H9 (cell line): ENCODE data around the gene PCDH9. TPM values are rescaled to one million over a fixed set of nuclear protein-coding genes. Genes with fewer than 3 reads are reported as not detected.

Source experiments
- DNase-seq: peaks from one replicate; pipeline ENCODE4 v3.0.0-alpha.2; 2017
- H2AFZ ChIP-seq: one replicate; pipeline ENCODE4 v1.6.1; 2013; ENCODE audit warnings: mild to moderate bottlenecking, low read length, control low read depth, moderate library complexity
- H2AK5ac ChIP-seq: 2 replicates; pipeline ENCODE4 v1.6.1; 2013; ENCODE audit warnings: low read length, control low read depth, mixed read lengths; ENCODE audit not compliant: insufficient read length
- H2BK120ac ChIP-seq: one replicate; pipeline ENCODE4 v1.6.1; 2013; ENCODE audit warnings: low read depth, mild to moderate bottlenecking, low read length, control low read depth, inconsistent platforms; ENCODE audit not compliant: poor library complexity, severe bottlenecking
- H2BK12ac ChIP-seq: 2 replicates; pipeline ENCODE4 v1.6.1; 2013; ENCODE audit warnings: low read length, control low read depth, mixed read lengths, low read depth; ENCODE audit not compliant: insufficient read length
- H2BK15ac ChIP-seq: 2 replicates; pipeline ENCODE4 v1.6.1; 2013; ENCODE audit warnings: low read depth, low read length, control low read depth
- H2BK20ac ChIP-seq: one replicate; pipeline ENCODE4 v1.6.1; 2013; ENCODE audit warnings: low read depth, mild to moderate bottlenecking, low read length, control low read depth, inconsistent platforms; ENCODE audit not compliant: poor library complexity, severe bottlenecking
- H2BK5ac ChIP-seq: 2 replicates; pipeline ENCODE4 v1.6.1; 2013; ENCODE audit warnings: low read length, control low read depth, mixed read lengths; ENCODE audit not compliant: insufficient read length
- H3K14ac ChIP-seq: 2 replicates; pipeline ENCODE4 v1.6.1; 2013; ENCODE audit warnings: low read length, control low read depth; ENCODE audit not compliant: insufficient read depth
- H3K18ac ChIP-seq: 2 replicates; pipeline ENCODE4 v1.6.1; 2013; ENCODE audit warnings: low read depth, mild to moderate bottlenecking, mixed read lengths, low read length, control low read depth; ENCODE audit not compliant: insufficient read length
- H3K23ac ChIP-seq: 2 replicates; pipeline ENCODE4 v1.6.1; 2013; ENCODE audit warnings: low read length, control low read depth, mixed read lengths, low read depth; ENCODE audit not compliant: insufficient read length
- H3K23me2 ChIP-seq: 2 replicates; pipeline ENCODE4 v1.6.1; 2013; ENCODE audit warnings: low read depth, mild to moderate bottlenecking, mixed read lengths, low read length, control low read depth; ENCODE audit not compliant: insufficient read length, poor library complexity, severe bottlenecking
- H3K27ac ChIP-seq: 2 replicates; pipeline ENCODE4 v1.5.1; 2013; ENCODE audit warnings: low read length, control low read depth, mixed read lengths, low read depth; ENCODE audit not compliant: insufficient read length
- H3K27me3 ChIP-seq: 2 replicates; pipeline ENCODE4 v1.6.1; 2013; ENCODE audit warnings: low read length, control low read depth, inconsistent platforms; ENCODE audit not compliant: insufficient read depth
- H3K4ac ChIP-seq: 2 replicates; pipeline ENCODE4 v1.6.1; 2013; ENCODE audit warnings: low read depth, mild to moderate bottlenecking, control low read depth, inconsistent platforms, low read length, moderate library complexity
- H3K4me1 ChIP-seq: 2 replicates; pipeline ENCODE4 v1.6.1; 2013; ENCODE audit warnings: low read length, control low read depth, inconsistent platforms; ENCODE audit not compliant: insufficient read depth
- H3K4me2 ChIP-seq: 2 replicates; pipeline ENCODE4 v1.6.1; 2013; ENCODE audit warnings: low read length, control low read depth, mixed read lengths; ENCODE audit not compliant: insufficient read length, insufficient read depth
- H3K56ac ChIP-seq: 2 replicates; pipeline ENCODE4 v1.6.1; 2013; ENCODE audit warnings: low read depth, mild to moderate bottlenecking, mixed read lengths, low read length, control low read depth; ENCODE audit not compliant: insufficient read length
- H3K79me1 ChIP-seq: 2 replicates; pipeline ENCODE4 v1.6.1; 2013; ENCODE audit warnings: low read depth, mild to moderate bottlenecking, moderate library complexity, low read length, control low read depth, inconsistent platforms; ENCODE audit not compliant: insufficient read depth, poor library complexity, severe bottlenecking
- H3K79me2 ChIP-seq: 2 replicates; pipeline ENCODE4 v1.6.1; 2013; ENCODE audit warnings: low read length, control low read depth, inconsistent platforms; ENCODE audit not compliant: insufficient read depth
- H3K9ac ChIP-seq: 2 replicates; pipeline ENCODE4 v1.6.1; 2013; ENCODE audit warnings: low read length, control low read depth, mixed read lengths; ENCODE audit not compliant: insufficient read length; ENCODE audit errors: extremely low read depth
- H3K9me3 ChIP-seq: one replicate; pipeline ENCODE4 v1.6.1; 2013; ENCODE audit warnings: low read depth, low read length, inconsistent platforms; ENCODE audit not compliant: control insufficient read depth
- H3T11ph ChIP-seq: one replicate; pipeline ENCODE4 v1.6.1; 2013; ENCODE audit warnings: mild to moderate bottlenecking, low read length, control low read depth, inconsistent platforms
- H4K20me1 ChIP-seq: one replicate; pipeline ENCODE4 v1.6.1; 2013; ENCODE audit not compliant: control insufficient read depth, insufficient read length, insufficient read depth
- H4K5ac ChIP-seq: 2 replicates; pipeline ENCODE4 v1.6.1; 2013; ENCODE audit warnings: low read depth, mild to moderate bottlenecking, mixed read lengths, low read length, control low read depth; ENCODE audit not compliant: insufficient read length
- H4K8ac ChIP-seq: replicated peaks from 2 replicates; pipeline ENCODE4 v1.6.1; 2013; ENCODE audit warnings: low read length, control low read depth, mixed read lengths, low read depth; ENCODE audit not compliant: insufficient read length
- H4K91ac ChIP-seq: 2 replicates; pipeline ENCODE4 v1.6.1; 2013; ENCODE audit warnings: low read depth, mild to moderate bottlenecking, moderate library complexity, mixed read lengths, low read length, control low read depth; ENCODE audit not compliant: insufficient read length
- H3K27ac Mint-ChIP-seq, 3 experiments: 2 replicates in 2 of 3; 3 replicates in 1 of 3; pipeline ENCODE4 v1.8.0; 2020 to 2021; ENCODE audit warnings: mixed read lengths in 3 of 3, mild to moderate bottlenecking in 1 of 3, moderate library complexity in 1 of 3
- H3K27me3 Mint-ChIP-seq: 2 replicates; pipeline ENCODE4 v1.8.0; 2021; ENCODE audit warnings: low read depth, mild to moderate bottlenecking, moderate library complexity, mixed read lengths
- H3K36me3 Mint-ChIP-seq, 3 experiments: 2 replicates in 2 of 3; 3 replicates in 1 of 3; pipeline ENCODE4 v1.8.0; 2020 to 2021; ENCODE audit warnings: low read depth in 3 of 3, mixed read lengths in 3 of 3; ENCODE audit not compliant: insufficient read depth in 1 of 3
- H3K4me1 Mint-ChIP-seq, 2 experiments: 2 replicates each; pipeline ENCODE4 v1.8.0; 2020; ENCODE audit warnings: mixed read lengths in 2 of 2
- H3K4me3 Mint-ChIP-seq, 2 experiments: 2 replicates in 1 of 2; 3 replicates in 1 of 2; pipeline ENCODE4 v1.8.0; 2020 to 2021; ENCODE audit warnings: mild to moderate bottlenecking in 2 of 2, mixed read lengths in 2 of 2, moderate library complexity in 1 of 2
- H3K9me3 Mint-ChIP-seq, 2 experiments: 2 replicates in 1 of 2; 3 replicates in 1 of 2; pipeline ENCODE4 v1.8.0; 2020; ENCODE audit warnings: mild to moderate bottlenecking in 2 of 2, mixed read lengths in 2 of 2, moderate library complexity in 1 of 2
- WGBS: extraction: QIAGEN DNeasy Blood & Tissue Kit; methylation state at CpG from one replicate; pipeline ENCODE4 v1.1.7; 2013; ENCODE audit warnings: missing lambda C conversion rate, low lambda C conversion rate, mixed read lengths; ENCODE audit not compliant: insufficient read length; ENCODE audit errors: extremely low coverage; 5-methylcytosine and 5-hydroxymethylcytosine counted together
- total RNA-seq: library from RNA; stranded (reverse); gene quantifications from 2 replicates; pipeline ENCODE4 v1.2.1, GENCODE V29; 2021
- TF ChIP-seq, protein P1 (sequence below): fragments of 200-600 bp; sonication (generic); conservative IDR thresholded peaks from 3 replicates; pipeline ENCODE4 v1.8.0; 2021; ENCODE audit warnings: antibody characterized with exemption, mild to moderate bottlenecking

The PCDH9 gene
- total RNA-seq, 1 experiment from 2014 or later, result 0.11 TPM

GRCh38 chr13:66821551-66821950 lies 408.6 kb downstream of the PCDH9 start:
- no peaks in the 10 kb centered on the region for H3K23me2 ChIP-seq
- no peak overlapping the region for H2AFZ ChIP-seq
- no peak overlapping the region for H4K91ac ChIP-seq
- H3K14ac ChIP-seq, result no peak overlapping the region
- no peak overlapping the region for H3K4me2 ChIP-seq
- Mint-ChIP-seq H3K27ac (no peak overlapping the region), H3K27me3 (no peaks in the 10 kb centered on the region), H3K4me3 (no peak overlapping the region), H3K9me3 (no peaks in the 10 kb centered on the region; a peak in 1 of 5 replicates), H3K36me3 (no peaks in the 10 kb centered on the region), H3K4me1 (no peaks in the 10 kb centered on the region)
- H2BK120ac ChIP-seq, result no peak overlapping the region
- no peak overlapping the region for H2AK5ac ChIP-seq
- H4K5ac ChIP-seq, result no peak overlapping the region
- H3K9me3 ChIP-seq, result no peaks in the 10 kb centered on the region
- H3K27me3 ChIP-seq, result no peaks in the 10 kb centered on the region
- no peak overlapping the region for H2BK5ac ChIP-seq
- H3T11ph ChIP-seq, result no peak overlapping the region
- H2BK12ac ChIP-seq, result no peak overlapping the region
- H3K9ac ChIP-seq, result no peak overlapping the region
- H4K20me1 ChIP-seq, result no peaks in the 10 kb centered on the region
- no CpG with 5 or more reads among the region's 1 CpG for WGBS
- no peak overlapping the region for H3K18ac ChIP-seq
- H3K27ac ChIP-seq, result no peak overlapping the region
- no peaks in the 10 kb centered on the region for H3K79me1 ChIP-seq
- no peaks in the 10 kb centered on the region for H3K4me1 ChIP-seq
- TF ChIP-seq, protein P1, sequence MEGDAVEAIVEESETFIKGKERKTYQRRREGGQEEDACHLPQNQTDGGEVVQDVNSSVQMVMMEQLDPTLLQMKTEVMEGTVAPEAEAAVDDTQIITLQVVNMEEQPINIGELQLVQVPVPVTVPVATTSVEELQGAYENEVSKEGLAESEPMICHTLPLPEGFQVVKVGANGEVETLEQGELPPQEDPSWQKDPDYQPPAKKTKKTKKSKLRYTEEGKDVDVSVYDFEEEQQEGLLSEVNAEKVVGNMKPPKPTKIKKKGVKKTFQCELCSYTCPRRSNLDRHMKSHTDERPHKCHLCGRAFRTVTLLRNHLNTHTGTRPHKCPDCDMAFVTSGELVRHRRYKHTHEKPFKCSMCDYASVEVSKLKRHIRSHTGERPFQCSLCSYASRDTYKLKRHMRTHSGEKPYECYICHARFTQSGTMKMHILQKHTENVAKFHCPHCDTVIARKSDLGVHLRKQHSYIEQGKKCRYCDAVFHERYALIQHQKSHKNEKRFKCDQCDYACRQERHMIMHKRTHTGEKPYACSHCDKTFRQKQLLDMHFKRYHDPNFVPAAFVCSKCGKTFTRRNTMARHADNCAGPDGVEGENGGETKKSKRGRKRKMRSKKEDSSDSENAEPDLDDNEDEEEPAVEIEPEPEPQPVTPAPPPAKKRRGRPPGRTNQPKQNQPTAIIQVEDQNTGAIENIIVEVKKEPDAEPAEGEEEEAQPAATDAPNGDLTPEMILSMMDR, result no peak
- H2BK15ac ChIP-seq, result no peak overlapping the region
- H2BK20ac ChIP-seq, result no peak overlapping the region
- H3K4ac ChIP-seq, result no peak overlapping the region
- no peak overlapping the region for H3K23ac ChIP-seq
- no peak overlapping the region for H4K8ac ChIP-seq
- no peak for DNase-seq
- no peaks in the 10 kb centered on the region for H3K79me2 ChIP-seq
- no peak overlapping the region for H3K56ac ChIP-seq
